HEK293 (cell line): ENCODE results near the gene TLNRD1.

Source experiments
- CTCF ChIA-PET: fragments of 350-600 bp; formaldehyde crosslinking; extraction: SDS; loops from one replicate; lab custom pipeline; 2021; ENCODE audit warnings: antibody characterized with exemption; lab: Yijun Ruan, JAX
- POLR2A ChIA-PET: fragments of 300-600 bp; formaldehyde crosslinking; extraction: SDS; loops from one replicate; lab custom pipeline; 2020; ENCODE audit warnings: antibody characterized with exemption, inconsistent platforms; lab: Yijun Ruan, JAX
- H3K27ac ChIP-seq: fragments of 200-500 bp; sonication (Bioruptor generic); 2 replicates; pipeline ENCODE4 v1.5.1; 2014; ENCODE audit warnings: low read depth, low read length, control low read depth, inconsistent platforms; ENCODE audit errors: extremely low read depth
- H3K36me3 ChIP-seq, 2 experiments: fragments of 200-500 bp in 1 of 2; sonication (Bioruptor generic) in 1 of 2; 1 replicate in 1 of 2; 2 replicates in 1 of 2; pipeline ENCODE4 v1.5.1; 2014 to 2017; ENCODE audit warnings: inconsistent platforms in 2 of 2, low read length in 2 of 2; ENCODE audit not compliant: control insufficient read depth in 2 of 2, insufficient read depth in 1 of 2
- H3K4me1 ChIP-seq: fragments of 200-500 bp; sonication (Bioruptor generic); 2 replicates; pipeline ENCODE4 v1.5.1; 2014; ENCODE audit warnings: mild to moderate bottlenecking, low read length, inconsistent platforms; ENCODE audit not compliant: control insufficient read depth, insufficient read depth
- H3K4me3 ChIP-seq: 2 replicates; pipeline ENCODE4 v1.5.1; 2011; ENCODE audit warnings: low read depth, mild to moderate bottlenecking, control low read depth, low read length, moderate library complexity
- H3K9me3 ChIP-seq: fragments of 200-500 bp; sonication (Bioruptor generic); 2 replicates; pipeline ENCODE4 v1.5.1; 2014; ENCODE audit warnings: low read depth, low read length, inconsistent platforms; ENCODE audit not compliant: control insufficient read depth, insufficient read depth
- AEBP2 ChIP-seq: fragments of 450-650 bp; formaldehyde crosslinking; IDR thresholded peaks from 2 replicates; pipeline ENCODE4 v1.5.1; 2016; ENCODE audit warnings: missing biosample characterization, missing genetic modification characterization, borderline replicate concordance
- ATF2 ChIP-seq: fragments of 450-650 bp; formaldehyde crosslinking; IDR thresholded peaks from 2 replicates; pipeline ENCODE4 v1.5.1; 2016; ENCODE audit warnings: missing biosample characterization, missing genetic modification characterization, low read depth
- KLF17 ChIP-seq: fragments of 450-650 bp; formaldehyde crosslinking; IDR thresholded peaks from 2 replicates; pipeline ENCODE4 v1.5.1; 2016; ENCODE audit warnings: missing biosample characterization, missing genetic modification characterization
- KLF8 ChIP-seq: fragments of 450-650 bp; formaldehyde crosslinking; IDR thresholded peaks from 2 replicates; pipeline ENCODE4 v1.5.1; 2016; ENCODE audit warnings: missing biosample characterization, missing genetic modification characterization
- MEIS1 ChIP-seq: sonication (generic); formaldehyde crosslinking; IDR thresholded peaks from 2 replicates; pipeline ENCODE4 v1.8.1; 2022; ENCODE audit warnings: missing genetic modification reagents, mild to moderate bottlenecking, borderline replicate concordance
- SP3 ChIP-seq: fragments of 450-650 bp; formaldehyde crosslinking; IDR thresholded peaks from 2 replicates; pipeline ENCODE4 v1.5.1; 2016; ENCODE audit warnings: missing biosample characterization, missing genetic modification characterization
- ZNF10 ChIP-seq: fragments of 450-650 bp; formaldehyde crosslinking; IDR thresholded peaks from 2 replicates; pipeline ENCODE4 v1.5.1; 2017; ENCODE audit warnings: missing biosample characterization, missing genetic modification characterization
- ZNF155 ChIP-seq: fragments of 450-650 bp; formaldehyde crosslinking; IDR thresholded peaks from 2 replicates; pipeline ENCODE4 v1.5.1; 2016; ENCODE audit warnings: missing biosample characterization, missing genetic modification characterization
- ZNF16 ChIP-seq: fragments of 450-650 bp; formaldehyde crosslinking; IDR thresholded peaks from 2 replicates; pipeline ENCODE4 v1.5.1; 2016; ENCODE audit warnings: low read depth, missing biosample characterization, missing genetic modification characterization
- ZNF169 ChIP-seq: fragments of 450-650 bp; formaldehyde crosslinking; IDR thresholded peaks from 2 replicates; pipeline ENCODE4 v1.5.1; 2016; ENCODE audit warnings: missing biosample characterization, missing genetic modification characterization
- ZNF174 ChIP-seq: fragments of 450-650 bp; formaldehyde crosslinking; IDR thresholded peaks from 2 replicates; pipeline ENCODE4 v1.5.0; 2017; ENCODE audit warnings: missing biosample characterization, mild to moderate bottlenecking, missing genetic modification characterization
- ZNF239 ChIP-seq: fragments of 450-650 bp; formaldehyde crosslinking; IDR thresholded peaks from 2 replicates; pipeline ENCODE4 v1.5.1; 2016; ENCODE audit warnings: missing biosample characterization, missing genetic modification characterization
- ZNF366 ChIP-seq: fragments of 450-650 bp; formaldehyde crosslinking; conservative IDR thresholded peaks from 2 replicates; pipeline ENCODE4 v1.5.1; 2016; ENCODE audit warnings: missing biosample characterization, missing genetic modification characterization
- ZNF391 ChIP-seq: fragments of 450-650 bp; formaldehyde crosslinking; IDR thresholded peaks from 2 replicates; pipeline ENCODE4 v1.5.1; 2016; ENCODE audit warnings: low read depth, missing biosample characterization, missing genetic modification characterization, borderline replicate concordance
- ZNF501 ChIP-seq: fragments of 450-650 bp; formaldehyde crosslinking; IDR thresholded peaks from 2 replicates; pipeline ENCODE4 v1.5.1; 2016; ENCODE audit warnings: missing biosample characterization, missing genetic modification characterization
- ZNF549 ChIP-seq: fragments of 450-650 bp; IDR thresholded peaks from 2 replicates; pipeline ENCODE4 v1.5.1; 2018; ENCODE audit warnings: missing biosample characterization, missing genetic modification characterization, mild to moderate bottlenecking, inconsistent platforms, moderate library complexity
- ZNF561 ChIP-seq: fragments of 450-650 bp; IDR thresholded peaks from 2 replicates; pipeline ENCODE4 v1.5.1; 2018; ENCODE audit warnings: missing biosample characterization, missing genetic modification characterization, borderline replicate concordance
- ZNF645 ChIP-seq: fragments of 450-650 bp; formaldehyde crosslinking; IDR thresholded peaks from 2 replicates; pipeline ENCODE4; 2016; ENCODE audit warnings: missing biosample characterization, missing genetic modification characterization
- ZNF658 ChIP-seq: fragments of 450-650 bp; formaldehyde crosslinking; IDR thresholded peaks from 2 replicates; pipeline ENCODE4; 2016; ENCODE audit warnings: missing biosample characterization, missing genetic modification characterization
- ZNF76 ChIP-seq: fragments of 450-650 bp; formaldehyde crosslinking; IDR thresholded peaks from 2 replicates; pipeline ENCODE4; 2016; ENCODE audit warnings: low read depth, missing biosample characterization, missing genetic modification characterization, borderline replicate concordance

The TLNRD1 gene

GRCh38 chr15:81032818-81033217, 32.1 kb downstream of the TLNRD1 start (continued):
- no peak for TF ChIP-seq ZNF366 (tag by site-specific recombination)

- TF ChIP-seq ZNF16 (tag by site-specific recombination) = no peak
- no peak for TF ChIP-seq ZNF174
- no peak for TF ChIP-seq AEBP2 (tag by site-specific recombination)
- no peak for TF ChIP-seq ZNF239 (tag by site-specific recombination)
- TF ChIP-seq ZNF561 (tag by site-specific recombination) = no peak
- TF ChIP-seq ZNF155 = no peak
- TF ChIP-seq MEIS1 (CRISPR knock-in tag) = no peak
- no peak for TF ChIP-seq SP3
- TF ChIP-seq ZNF645 (tag by site-specific recombination) = no peak
- TF ChIP-seq ZNF658 = no peak
- no peak for TF ChIP-seq ZNF169 (tag by site-specific recombination)
- TF ChIP-seq ZNF10 (tag by site-specific recombination) = no peak
- no peak for TF ChIP-seq ZNF549
- no peak for TF ChIP-seq KLF17 (tag by site-specific recombination)
- TF ChIP-seq ZNF391 (tag by site-specific recombination) = no peak
- TF ChIP-seq KLF8 (tag by site-specific recombination) = no peak
- no peak for TF ChIP-seq ATF2 (tag by site-specific recombination)
- TF ChIP-seq ZNF76 = no peak
- no peak for TF ChIP-seq ZNF501 (tag by site-specific recombination)
- ChIA-PET POLR2A (no interaction called here), CTCF (interaction anchor here (0.6 to 1.3 kb wide), 6 partner anchors 13 to 233 kb away, joined by 3 to 5 read pairs (median 4); partner anchors contain the start of gene TLNRD1)
- Histone ChIP-seq H3K4me1 (no peaks in the 10 kb centered on the region), H3K27ac (no peak overlapping the region), H3K4me3 (no peak overlapping the region), H3K36me3 (no peaks in the 10 kb centered on the region), H3K9me3 (no peaks in the 10 kb centered on the region)
These were observed 32.8 kb downstream of the TLNRD1 start for GRCh38 chr15:81033508-81033907.
